Transverse colon (tissue), 4 donors: ENCODE data around the gene SAP30. TPM values are rescaled to one million over a fixed set of nuclear protein-coding genes. Genes with fewer than 3 reads are reported as not detected.

ENCODE experiments used
- DNase-seq: peaks from one replicate; pipeline ENCODE4 v3.0.0-alpha.2; 2019
- H3K27ac ChIP-seq, 4 donors: fragments of 200-600 bp; sonication (generic); 2 replicates each; pipeline ENCODE4 v1.5.1; 2016 to 2018; ENCODE audit warnings: inconsistent platforms in 4 of 4
- H3K27me3 ChIP-seq: fragments of 200-600 bp; sonication (generic); 2 replicates; pipeline ENCODE4 v1.5.1; 2017; ENCODE audit warnings: inconsistent platforms
- H3K36me3 ChIP-seq, 4 donors: fragments of 200-600 bp; sonication (generic); 2 replicates each; pipeline ENCODE4 v1.5.1; 2017 to 2019; ENCODE audit warnings: inconsistent platforms in 4 of 4
- H3K4me1 ChIP-seq, 4 donors: fragments of 200-600 bp; sonication (generic); 2 replicates each; pipeline ENCODE4 v1.5.1; 2017 to 2020; ENCODE audit warnings: inconsistent platforms in 4 of 4
- H3K4me3 ChIP-seq, 4 donors: fragments of 200-600 bp; sonication (generic); 1 replicate in 1 of 4; 2 replicates in 3 of 4; pipeline versions ENCODE4 v1.5.1 to v1.6.1; 2017 to 2019; ENCODE audit warnings: inconsistent platforms in 4 of 4
- H3K9me3 ChIP-seq, 2 donors: fragments of 200-600 bp; sonication (generic); 2 replicates each; pipeline ENCODE4 v1.5.1; 2017 to 2019; ENCODE audit warnings: inconsistent platforms in 2 of 2
- EP300 ChIP-seq: sonication (generic); formaldehyde crosslinking; IDR thresholded peaks from one replicate; pipeline ENCODE4 v1.6.1; 2017; ENCODE audit warnings: antibody characterized with exemption, low read depth
- POLR2A ChIP-seq: fragments of 450-650 bp; IDR thresholded peaks from one replicate; pipeline ENCODE4 v1.6.1; 2016; ENCODE audit warnings: antibody characterized with exemption, mild to moderate bottlenecking, moderate library complexity
- POLR2AphosphoS5 ChIP-seq, 3 donors: sonication (generic); formaldehyde crosslinking; IDR thresholded peaks; one replicate each; pipeline ENCODE4 v1.6.1; 2016; ENCODE audit warnings: antibody characterized with exemption in 3 of 3
- WGBS, 2 donors: methylation state at CpG; one replicate each; pipeline ENCODE4 v1.1.5; 2018; ENCODE audit warnings: low coverage in 1 of 2; 5-methylcytosine and 5-hydroxymethylcytosine counted together
- in situ Hi-C, 4 donors: fragments of 200-750 bp; cut with MboI; loops; one replicate each; pipeline versions ENCODE4 v1.15.0 to v1.15.1; 2017; ENCODE audit warnings: low sequenced_read_pairs in 3 of 4, low pct_ligation_motif_present in 1 of 4, low pct_unique_long_range_greater_than_20kb in 1 of 4
- intact Hi-C: fragments of 100-400 bp; cut with DNase I; formaldehyde crosslinking; loops from one replicate; pipeline ENCODE4 v1.15.1; 2023; ENCODE audit warnings: low total_unique reads
- total RNA-seq, 4 donors: library from RNA; depleted of rRNA; stranded (reverse); fragments of >200 nt; gene quantifications; one replicate each; pipeline ENCODE4 v1.1.0, GENCODE V29; 2016
- TF ChIP-seq, protein P1 (sequence below), 5 experiments: fragments of 200-600 bp in 3 of 5; fragments of 450-650 bp in 2 of 5; sonication (generic) in 3 of 5; IDR thresholded peaks; 1 replicate in 2 of 5; 2 replicates in 3 of 5; pipeline ENCODE4 v1.5.1; 2016 to 2017; ENCODE audit warnings: antibody characterized with exemption in 5 of 5, inconsistent platforms in 3 of 5, mild to moderate bottlenecking in 2 of 5, moderate library complexity in 1 of 5

Gene SAP30, protein sequence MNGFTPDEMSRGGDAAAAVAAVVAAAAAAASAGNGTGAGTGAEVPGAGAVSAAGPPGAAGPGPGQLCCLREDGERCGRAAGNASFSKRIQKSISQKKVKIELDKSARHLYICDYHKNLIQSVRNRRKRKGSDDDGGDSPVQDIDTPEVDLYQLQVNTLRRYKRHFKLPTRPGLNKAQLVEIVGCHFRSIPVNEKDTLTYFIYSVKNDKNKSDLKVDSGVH
- 10 to 100 TPM in 3 of 4 donors, 1 to 10 TPM in 1; 3.8 to 15.3 (median 14.7) TPM for total RNA-seq

DNA sequence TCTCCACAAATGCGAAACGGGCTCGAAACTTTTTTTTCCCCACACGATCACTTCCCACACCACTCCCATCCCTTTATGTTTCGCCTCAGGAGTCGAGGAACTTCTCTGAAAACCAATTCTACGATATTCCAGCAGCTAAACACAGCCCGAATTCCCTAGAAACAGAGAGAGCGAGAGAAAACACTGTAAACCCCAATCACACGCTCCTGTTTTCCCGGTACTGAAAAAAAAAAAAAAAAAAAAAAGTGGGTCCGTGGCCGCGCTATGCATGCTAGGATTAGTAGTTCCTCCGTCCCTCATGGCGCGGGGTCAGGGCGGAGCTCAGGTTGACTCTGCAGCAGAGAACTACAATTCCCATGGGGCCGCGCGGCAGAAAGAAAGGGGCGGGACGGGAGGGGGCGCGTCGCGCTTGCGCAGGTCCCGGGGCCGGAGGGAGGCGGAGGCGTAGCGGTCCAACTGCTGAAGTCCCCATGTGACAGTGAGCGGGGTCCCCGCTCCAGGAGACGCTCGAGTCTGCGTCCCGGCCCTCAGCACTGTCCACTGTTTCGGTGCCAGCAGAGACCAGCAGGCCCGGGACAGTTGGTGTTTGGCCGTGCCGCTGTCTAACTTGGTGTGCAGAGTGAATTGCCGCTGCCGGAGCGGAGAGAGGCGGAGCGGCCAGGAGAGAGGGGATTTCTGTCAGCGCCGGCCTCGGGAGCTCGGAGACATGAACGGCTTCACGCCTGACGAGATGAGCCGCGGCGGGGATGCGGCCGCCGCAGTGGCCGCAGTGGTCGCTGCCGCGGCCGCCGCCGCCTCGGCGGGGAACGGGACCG lies at the start of gene SAP30:
Gene SAP30, plus strand, starts transcription at position 478 of the 815 bp plus-strand sequence. Its CDS starts 229 bp downstream, at position 707.
- TF ChIP-seq, protein P1, sequence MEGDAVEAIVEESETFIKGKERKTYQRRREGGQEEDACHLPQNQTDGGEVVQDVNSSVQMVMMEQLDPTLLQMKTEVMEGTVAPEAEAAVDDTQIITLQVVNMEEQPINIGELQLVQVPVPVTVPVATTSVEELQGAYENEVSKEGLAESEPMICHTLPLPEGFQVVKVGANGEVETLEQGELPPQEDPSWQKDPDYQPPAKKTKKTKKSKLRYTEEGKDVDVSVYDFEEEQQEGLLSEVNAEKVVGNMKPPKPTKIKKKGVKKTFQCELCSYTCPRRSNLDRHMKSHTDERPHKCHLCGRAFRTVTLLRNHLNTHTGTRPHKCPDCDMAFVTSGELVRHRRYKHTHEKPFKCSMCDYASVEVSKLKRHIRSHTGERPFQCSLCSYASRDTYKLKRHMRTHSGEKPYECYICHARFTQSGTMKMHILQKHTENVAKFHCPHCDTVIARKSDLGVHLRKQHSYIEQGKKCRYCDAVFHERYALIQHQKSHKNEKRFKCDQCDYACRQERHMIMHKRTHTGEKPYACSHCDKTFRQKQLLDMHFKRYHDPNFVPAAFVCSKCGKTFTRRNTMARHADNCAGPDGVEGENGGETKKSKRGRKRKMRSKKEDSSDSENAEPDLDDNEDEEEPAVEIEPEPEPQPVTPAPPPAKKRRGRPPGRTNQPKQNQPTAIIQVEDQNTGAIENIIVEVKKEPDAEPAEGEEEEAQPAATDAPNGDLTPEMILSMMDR (IDR thresholded peaks at IDR 0.05): no peak
- TF ChIP-seq POLR2AphosphoS5 (IDR thresholded peaks at IDR 0.05) (peak; percentile 98 to 100 (median 99)), POLR2A (peak; percentile 95), EP300 (no peak)
- Histone ChIP-seq H3K36me3 (peaks cover 0 to 3% (median 0%) of the 10 kb centered on the region in 4 donors), H3K9me3 (no peaks in the 10 kb centered on the region), H3K27ac (peak within 1 kb of the TSS; percentile 98 to 99 (median 98)), H3K4me1 (peaks cover 0 to 41% (median 6%) of the 10 kb centered on the region in 4 donors), H3K4me3 (peak within 1 kb of the TSS; percentile 66 to 99 (median 86)), H3K27me3 (no peaks in the 10 kb centered on the region)
- intact Hi-C loops: loop anchor here (5.0 kb wide), 1 partner anchor 38 kb away; the partner anchor contains the start of gene HMGB2
- in situ Hi-C loops: no loop called here
- peak; percentile 98 for DNase-seq
- 0 to 1% methylated on average over 17 to 67 of the region's 72 CpGs for WGBS, 2 donors

DNA sequence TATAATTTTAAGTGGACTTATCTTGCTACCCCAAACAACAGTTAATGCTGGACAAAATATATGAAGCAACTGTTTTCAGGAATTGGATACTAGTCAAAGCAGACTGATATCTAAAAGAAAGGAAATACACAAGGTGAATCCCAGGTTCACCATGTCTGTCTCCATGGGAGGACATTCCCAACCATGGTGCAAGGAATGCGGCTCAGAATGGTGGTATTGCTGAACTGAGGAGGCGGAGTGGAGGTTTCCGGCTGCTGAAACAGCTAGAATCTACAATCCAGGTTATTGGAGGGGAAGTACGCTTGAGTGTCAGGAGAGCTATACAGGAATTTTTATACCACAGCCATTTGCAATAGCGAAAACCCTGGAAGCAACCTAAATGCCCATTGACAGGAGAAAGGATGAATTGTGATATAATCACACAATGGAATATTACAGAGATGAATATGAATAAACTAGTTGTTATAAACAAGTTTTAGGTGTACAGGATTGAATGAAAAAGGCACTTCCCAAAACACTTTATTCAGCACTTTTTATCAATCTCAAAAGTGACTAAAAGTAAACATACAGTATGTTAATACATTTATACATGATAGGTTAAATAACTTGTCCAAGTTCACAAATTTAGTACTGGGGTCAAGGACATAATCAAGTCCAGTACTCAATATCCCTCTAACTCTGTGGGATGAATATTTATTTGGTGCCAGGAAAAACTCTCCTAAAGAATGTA lies 45.6 kb upstream of the SAP30 start:
- intact Hi-C loops (no loop called here), in situ Hi-C loops (loop anchor here in 1 of 4 donors (10.0 kb wide), 1 partner anchor 170 kb away; no protein-coding TSS in a partner anchor)
- DNase-seq: no peak
- 93 to 100% methylated on average over 2 to 5 of the region's 5 CpGs for WGBS, 2 donors
- TF ChIP-seq, protein P1 (IDR thresholded peaks at IDR 0.05): no peak
- no peak for TF ChIP-seq POLR2AphosphoS5 (IDR thresholded peaks at IDR 0.05)
- TF ChIP-seq POLR2A: no peak
- TF ChIP-seq EP300: no peak
- Histone ChIP-seq H3K4me3 (no peak overlapping the region), H3K4me1 (no peaks in the 10 kb centered on the region), H3K27ac (no peak overlapping the region), H3K9me3 (no peaks in the 10 kb centered on the region), H3K27me3 (no peaks in the 10 kb centered on the region), H3K36me3 (peaks cover 0 to 31% (median 2%) of the 10 kb centered on the region in 4 donors)

DNA sequence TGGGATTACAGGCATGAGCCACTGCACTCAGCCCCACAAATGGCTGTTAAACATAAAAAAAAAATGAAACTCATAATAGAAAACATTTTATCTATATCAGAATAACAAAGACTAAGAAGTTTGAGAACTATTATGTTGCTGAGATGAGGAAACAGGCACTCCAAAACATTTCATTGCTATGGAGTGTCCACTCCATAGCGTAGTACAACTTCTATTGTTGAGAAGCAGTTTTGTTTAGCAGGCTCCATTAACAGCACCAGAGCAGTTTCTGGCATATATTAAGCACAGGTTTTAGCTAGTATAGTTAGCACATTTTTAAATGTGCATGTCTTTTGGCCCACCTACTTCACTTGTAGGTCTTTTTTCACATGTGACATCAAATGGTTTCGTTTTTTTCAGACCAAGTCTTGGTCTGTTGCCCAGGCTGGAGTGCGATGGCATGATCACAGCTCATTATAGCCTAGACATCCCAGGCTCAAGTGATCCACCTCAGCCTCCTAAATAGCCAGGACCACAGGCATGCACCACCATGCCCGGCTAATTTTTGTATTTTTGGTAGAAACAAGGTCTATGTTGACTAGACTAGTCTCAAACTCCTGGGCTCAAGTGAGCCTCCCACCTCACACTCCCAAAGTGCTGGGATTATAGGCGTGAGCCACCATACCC lies 42.4 kb upstream of the SAP30 start:
- Histone ChIP-seq H3K27ac (no peak overlapping the region), H3K4me1 (peaks cover 3 to 24% (median 16%) of the 10 kb centered on the region in 4 donors), H3K36me3 (peaks cover 0 to 18% (median 5%) of the 10 kb centered on the region in 4 donors), H3K27me3 (no peaks in the 10 kb centered on the region), H3K4me3 (no peak overlapping the region), H3K9me3 (no peaks in the 10 kb centered on the region)
- no peak for TF ChIP-seq POLR2A
- TF ChIP-seq EP300: no peak
- TF ChIP-seq, protein P1 (IDR thresholded peaks at IDR 0.05): no peak
- TF ChIP-seq POLR2AphosphoS5 (IDR thresholded peaks at IDR 0.05): no peak
- WGBS, 2 donors: 89 to 91% methylated on average over 3 to 5 of the region's 5 CpGs
- intact Hi-C loops (no loop called here), in situ Hi-C loops (loop anchor here in 1 of 4 donors (10.0 kb wide), 1 partner anchor 166 kb away; no protein-coding TSS in a partner anchor)
- no peak for DNase-seq
